IMR-90 (cell line): ENCODE measurements around the gene H6PD. TPM values are rescaled to one million over a fixed set of nuclear protein-coding genes. Genes with fewer than 3 reads are reported as not detected.

Source experiments
- ATAC-seq: fragments of 200-7000 bp; cut with Tn5 transposase; 2 replicates; pipeline ENCODE4 v1.9.1; 2020; ENCODE audit warnings: low read depth, mild to moderate bottlenecking, moderate library complexity
- BruUV-seq: library from RNA; stranded (reverse); fragments of 400-500 nt; replicated peaks from 2 replicates; lab custom pipeline; 2021; lab: Mats Ljungman, UMichigan
- CTCF ChIA-PET: fragments of 300-600 bp; formaldehyde crosslinking; extraction: SDS; loops from one replicate; lab custom pipeline; 2021; ENCODE audit warnings: antibody characterized with exemption; lab: Yijun Ruan, JAX
- POLR2A ChIA-PET: fragments of 300-600 bp; sonication (Branson Sonifier 250); formaldehyde crosslinking; loops from one replicate; lab custom pipeline; 2022; ENCODE audit warnings: antibody characterized with exemption; ENCODE audit not compliant: unreplicated experiment; lab: Charles Lee
- DNase-seq: peaks from one replicate; pipeline ENCODE4 v3.0.0; 2013
- H2AFZ ChIP-seq: replicated peaks from 2 replicates; pipeline ENCODE3; 2013; ENCODE audit warnings: low read length, mild to moderate bottlenecking; ENCODE audit not compliant: poor library complexity
- H2AK5ac ChIP-seq: 2 replicates; pipeline ENCODE4 v1.6.1; 2013; ENCODE audit warnings: low read depth, low read length, inconsistent platforms
- H2AK9ac ChIP-seq: replicated peaks from 2 replicates; pipeline ENCODE3; 2013; ENCODE audit warnings: mild to moderate bottlenecking, low read depth, low read length, moderate library complexity; ENCODE audit not compliant: poor library complexity
- H2BK120ac ChIP-seq: 2 replicates; pipeline ENCODE4 v1.6.1; 2013; ENCODE audit warnings: low read depth, low read length, inconsistent platforms
- H2BK15ac ChIP-seq: 3 replicates; pipeline ENCODE4 v1.6.1; 2013; ENCODE audit warnings: low read depth, low read length, inconsistent platforms
- H2BK20ac ChIP-seq: 2 replicates; pipeline ENCODE4 v1.6.1; 2013; ENCODE audit warnings: low read depth, mild to moderate bottlenecking, inconsistent platforms, low read length, moderate library complexity
- H2BK5ac ChIP-seq: 2 replicates; pipeline ENCODE4 v1.6.1; 2013; ENCODE audit warnings: mild to moderate bottlenecking, low read depth, low read length, inconsistent platforms; ENCODE audit not compliant: poor library complexity, severe bottlenecking
- H3K14ac ChIP-seq: replicated peaks from 2 replicates; pipeline ENCODE4 v1.6.1; 2013; ENCODE audit warnings: low read depth, low read length, inconsistent platforms
- H3K18ac ChIP-seq: 2 replicates; pipeline ENCODE4 v1.6.1; 2013; ENCODE audit warnings: low read depth, low read length, control low read depth
- H3K23ac ChIP-seq: 2 replicates; pipeline ENCODE4 v1.6.1; 2013; ENCODE audit warnings: low read depth, low read length, inconsistent platforms
- H3K27ac ChIP-seq: 2 replicates; pipeline ENCODE4 v1.5.1; 2013; ENCODE audit warnings: mild to moderate bottlenecking, control low read depth, low read length; ENCODE audit not compliant: insufficient read depth
- H3K27me3 ChIP-seq: 2 replicates; pipeline ENCODE4 v1.6.1; 2013; ENCODE audit warnings: low read length; ENCODE audit not compliant: control insufficient read depth, insufficient read depth
- H3K36me3 ChIP-seq: 2 replicates; pipeline ENCODE4 v1.6.1; 2013; ENCODE audit warnings: low read length, mixed read lengths; ENCODE audit not compliant: control insufficient read depth, insufficient read depth
- H3K4ac ChIP-seq: 2 replicates; pipeline ENCODE4 v1.6.1; 2013; ENCODE audit warnings: low read depth, low read length, inconsistent platforms
- H3K4me1 ChIP-seq: 2 replicates; pipeline ENCODE4 v1.6.1; 2013; ENCODE audit warnings: low read length, mixed read lengths; ENCODE audit not compliant: control insufficient read depth, insufficient read depth
- H3K4me2 ChIP-seq: 2 replicates; pipeline ENCODE4 v1.6.1; 2013; ENCODE audit warnings: low read depth, mild to moderate bottlenecking, control low read depth, low read length, moderate library complexity
- H3K4me3 ChIP-seq: 2 replicates; pipeline ENCODE4 v1.5.1; 2013; ENCODE audit warnings: low read depth, mild to moderate bottlenecking, control low read depth, low read length, moderate library complexity; ENCODE audit not compliant: insufficient read depth
- H3K56ac ChIP-seq: 2 replicates; pipeline ENCODE4 v1.6.1; 2013; ENCODE audit warnings: low read length, inconsistent platforms; ENCODE audit not compliant: insufficient read depth; ENCODE audit errors: extremely low read depth
- H3K79me1 ChIP-seq, 2 experiments: 2 replicates each; pipeline ENCODE4 v1.6.1; 2013; ENCODE audit warnings: low read length in 2 of 2, inconsistent platforms in 1 of 2, low read depth in 1 of 2
- H3K9ac ChIP-seq: 2 replicates; pipeline ENCODE4 v1.6.1; 2013; ENCODE audit warnings: low read depth, low read length, control low read depth
- H3K9me1 ChIP-seq: 2 replicates; pipeline ENCODE4 v1.6.1; 2013; ENCODE audit warnings: low read length, inconsistent platforms; ENCODE audit not compliant: insufficient read depth
- H3K9me3 ChIP-seq: 2 replicates; pipeline ENCODE4 v1.6.1; 2013; ENCODE audit warnings: low read length; ENCODE audit not compliant: control insufficient read depth, insufficient read depth
- H4K20me1 ChIP-seq: 2 replicates; pipeline ENCODE4 v1.6.1; 2013; ENCODE audit warnings: low read length, inconsistent platforms; ENCODE audit not compliant: insufficient read depth
- H4K5ac ChIP-seq: 2 replicates; pipeline ENCODE4 v1.6.1; 2013; ENCODE audit warnings: mild to moderate bottlenecking, low read depth, low read length, control low read depth
- H4K8ac ChIP-seq, 2 experiments: 2 replicates each; pipeline ENCODE4 v1.6.1; 2013; ENCODE audit warnings: low read depth in 2 of 2, low read length in 2 of 2, control low read depth in 1 of 2, inconsistent platforms in 1 of 2
- H4K91ac ChIP-seq: 2 replicates; pipeline ENCODE4 v1.6.1; 2013; ENCODE audit warnings: low read depth, low read length, inconsistent platforms; ENCODE audit not compliant: insufficient read depth
- CHD1 ChIP-seq: IDR thresholded peaks from 2 replicates; pipeline ENCODE4 v1.6.1; 2012; ENCODE audit warnings: low read depth, low read length, improper control_type of control experiment
- USF2 ChIP-seq: fragments of 150-350 bp; IDR thresholded peaks from 2 replicates; pipeline ENCODE4 v1.6.1; 2017; ENCODE audit warnings: mild to moderate bottlenecking, antibody characterized with exemption, low read length, low read depth
- WGBS, 2 experiments: methylation state at CpG; one replicate each; pipeline versions ENCODE4 v1.1.5 to v1.1.7; 2013; ENCODE audit warnings: missing lambda C conversion rate in 2 of 2; ENCODE audit not compliant: insufficient read length in 1 of 2; ENCODE audit errors: extremely low coverage in 2 of 2; 5-methylcytosine and 5-hydroxymethylcytosine counted together
- dilution Hi-C: fragments of 300-500 bp; cut with HindIII; formaldehyde crosslinking; loops from one replicate; pipeline ENCODE4 v1.14.3; 2018; ENCODE audit warnings: low sequenced_read_pairs; ENCODE audit not compliant: unreplicated experiment
- in situ Hi-C: fragments of 300-500 bp; cut with MboI; formaldehyde crosslinking; loops from 3 replicates; pipeline ENCODE4 v1.14.3; 2019; ENCODE audit warnings: low sequenced_read_pairs, inconsistent platforms, mixed read lengths
- intact Hi-C: fragments of 100-400 bp; cut with micrococcal nuclease; formaldehyde crosslinking; loops from 2 replicates; pipeline ENCODE4 v1.10.0; 2022
- polyA plus RNA-seq, 3 experiments: library from polyadenylated mRNA; depleted of rRNA; stranded (reverse); fragments of >200 nt; gene quantifications; 2 replicates each; pipeline ENCODE4 v1.2.3, GENCODE V29; 2012; ENCODE audit warnings: low replicate concordance in 1 of 3
- total RNA-seq: library from RNA; depleted of rRNA; stranded (reverse); fragments of >200 nt; gene quantifications from 2 replicates; pipeline ENCODE4 v1.2.3, GENCODE V29; 2012

The H6PD gene
- total and polyA plus RNA-seq, 2 of the 4 experiments (the other 2 are of a cell fraction) = 9.3 to 22.1 TPM

- no peak for TF ChIP-seq USF2
These were observed 63.3 kb downstream of the H6PD start (continued) for GRCh38 chr1:9297831-9298230.

GRCh38 chr1:9298282-9298681 is 63.7 kb downstream of the H6PD start:
- Histone ChIP-seq H3K56ac (no peak overlapping the region), H2AK5ac (no peak overlapping the region), H3K4me2 (no peak overlapping the region), H3K9ac (no peak overlapping the region), H3K4me3 (no peak overlapping the region), H3K36me3 (peaks cover 4% of the 10 kb centered on the region; the same call in 1 of the 2 replicates), H2BK5ac (no peak overlapping the region), H3K27ac (no peak overlapping the region), H4K20me1 (peaks cover 74% of the 10 kb centered on the region), H3K9me3 (no peaks in the 10 kb centered on the region), H3K4me1 (peaks cover 34% of the 10 kb centered on the region), H3K18ac (no peak overlapping the region), H4K5ac (no peak overlapping the region), H2BK20ac (no peak overlapping the region), H3K4ac (no peak overlapping the region), H2AFZ (no peak overlapping the region), H3K14ac (no peak overlapping the region), H3K9me1 (peaks cover 49% of the 10 kb centered on the region), H3K79me1 (peaks cover 52 to 93% of the 10 kb centered on the region in 2 experiments), H3K23ac (no peak overlapping the region), H4K91ac (no peak overlapping the region), H3K27me3 (no peaks in the 10 kb centered on the region), H2AK9ac (no peak overlapping the region), H4K8ac (no peak overlapping the region), H2BK15ac (no peak overlapping the region), H2BK120ac (no peak overlapping the region)
- no CpG with 5 or more reads among the region's 3 CpGs for WGBS, 2 experiments
- no TSS peak for BruUV-seq
- ChIA-PET POLR2A (no interaction called here), CTCF (no interaction called here)
- DNase-seq (no peak), ATAC-seq (no peak)
- intact Hi-C loops = no loop called here
- dilution Hi-C loops = no loop called here
- no peak for TF ChIP-seq CHD1
- in situ Hi-C loops = no loop called here
